Osteoblast (primary cell): ENCODE data around the gene HS6ST1. TPM values are rescaled to one million over a fixed set of nuclear protein-coding genes. Genes with fewer than 3 reads are reported as not detected.

Experiments used
- DNase-seq: peaks from one replicate; pipeline ENCODE4 v3.0.0; 2011; ENCODE audit warnings: low spot score, mixed read lengths; ENCODE audit not compliant: insufficient read length; ENCODE audit errors: missing footprints
- H2AFZ ChIP-seq: 2 replicates; pipeline ENCODE4 v1.6.0; 2011; ENCODE audit warnings: mild to moderate bottlenecking, low read length
- H3K27ac ChIP-seq: 2 replicates; pipeline ENCODE4 v1.5.1; 2011; ENCODE audit warnings: mild to moderate bottlenecking, low read depth, low read length, moderate library complexity
- H3K27me3 ChIP-seq: 2 replicates; pipeline ENCODE4 v1.6.0; 2012; ENCODE audit warnings: mild to moderate bottlenecking, control low read depth, inconsistent platforms, low read length, moderate library complexity; ENCODE audit not compliant: insufficient read depth
- H3K36me3 ChIP-seq: 2 replicates; pipeline ENCODE4 v1.5.1; 2011; ENCODE audit warnings: mild to moderate bottlenecking, low read length, control low read depth, moderate library complexity; ENCODE audit not compliant: insufficient read depth
- H3K4me1 ChIP-seq: 2 replicates; pipeline ENCODE4 v1.5.1; 2011; ENCODE audit warnings: mild to moderate bottlenecking, low read length, control low read depth, moderate library complexity; ENCODE audit not compliant: insufficient read depth
- H3K4me2 ChIP-seq: 2 replicates; pipeline ENCODE4 v1.6.0; 2011; ENCODE audit warnings: mild to moderate bottlenecking, low read length; ENCODE audit not compliant: insufficient read depth
- H3K4me3 ChIP-seq: fragments of 200-600 bp; sonication (generic); 3 replicates; pipeline ENCODE4 v1.5.1; 2012; ENCODE audit warnings: mild to moderate bottlenecking, low read length, inconsistent platforms; ENCODE audit not compliant: insufficient read depth
- H3K79me2 ChIP-seq: 2 replicates; pipeline ENCODE4 v1.6.0; 2012; ENCODE audit warnings: mild to moderate bottlenecking, low read length, control low read depth, inconsistent platforms; ENCODE audit not compliant: insufficient read depth
- H3K9me3 ChIP-seq: 2 replicates; pipeline ENCODE4 v1.5.1; 2011; ENCODE audit warnings: low read depth, low read length, control low read depth
- H4K20me1 ChIP-seq: 2 replicates; pipeline ENCODE4 v1.6.0; 2012; ENCODE audit warnings: mild to moderate bottlenecking, low read length, control low read depth; ENCODE audit not compliant: insufficient read depth
- CTCF ChIP-seq: IDR thresholded peaks from 2 replicates; pipeline ENCODE4 v1.5.1; 2011; ENCODE audit warnings: mild to moderate bottlenecking, low read depth, low read length, moderate library complexity; ENCODE audit errors: extremely low read depth
- total RNA-seq: library from RNA; depleted of rRNA; stranded (reverse); fragments of >200 nt; gene quantifications from 2 replicates; pipeline ENCODE4 v1.2.3, GENCODE V29; 2012

HS6ST1 gene
- total RNA-seq, 1 donor, result 18.8 TPM

- H3K27ac ChIP-seq, result no peak overlapping the region
- no peak for TF ChIP-seq CTCF
- H3K4me3 ChIP-seq, result no peak overlapping the region
- H2AFZ ChIP-seq, result no peak overlapping the region
- H3K4me2 ChIP-seq, result no peak overlapping the region
- peaks cover 13% of the 10 kb centered on the region for H3K4me1 ChIP-seq
- H3K27me3 ChIP-seq, result no peaks in the 10 kb centered on the region
- H3K9me3 ChIP-seq, result no peaks in the 10 kb centered on the region
- peaks cover 64% of the 10 kb centered on the region for H4K20me1 ChIP-seq
- peak; percentile 83 for DNase-seq
- H3K79me2 ChIP-seq, result peaks cover 24% of the 10 kb centered on the region
- peaks cover 6% of the 10 kb centered on the region for H3K36me3 ChIP-seq
Observed at GRCh38 chr2:128314348-128315121, 4.1 kb downstream of the HS6ST1 start.

- peaks cover 64% of the 10 kb centered on the region for H4K20me1 ChIP-seq
- DNase-seq, result peak; percentile 79
Observed at GRCh38 chr2:128313931-128314347, 4.7 kb downstream of the HS6ST1 start.

GRCh38 chr2:128313091-128313836, 5.4 kb downstream of the HS6ST1 start:
- no peak overlapping the region for H3K4me3 ChIP-seq
- no peaks in the 10 kb centered on the region for H3K27me3 ChIP-seq
- H3K27ac ChIP-seq, result peak overlapping the region; percentile 42
- no peak overlapping the region for H2AFZ ChIP-seq
- H4K20me1 ChIP-seq, result peaks cover 69% of the 10 kb centered on the region
- H3K36me3 ChIP-seq, result peaks cover 6% of the 10 kb centered on the region
- peaks cover 29% of the 10 kb centered on the region for H3K79me2 ChIP-seq
- H3K4me1 ChIP-seq, result peaks cover 13% of the 10 kb centered on the region
- peak overlapping the region; percentile 28 for H3K4me2 ChIP-seq
- TF ChIP-seq CTCF, result peak; percentile 22
- DNase-seq, result peak; percentile 94
- H3K9me3 ChIP-seq, result no peaks in the 10 kb centered on the region

More at GRCh38 chr2:128313931-128314347, 4.7 kb downstream of the HS6ST1 start:
- no peak overlapping the region for H3K4me3 ChIP-seq
- peaks cover 13% of the 10 kb centered on the region for H3K4me1 ChIP-seq
- no peak overlapping the region for H3K27ac ChIP-seq
- peaks cover 6% of the 10 kb centered on the region for H3K36me3 ChIP-seq
- no peaks in the 10 kb centered on the region for H3K9me3 ChIP-seq
- H2AFZ ChIP-seq, result no peak overlapping the region
- TF ChIP-seq CTCF, result no peak
- peaks cover 24% of the 10 kb centered on the region for H3K79me2 ChIP-seq
- peak overlapping the region; percentile 28 for H3K4me2 ChIP-seq
- H3K27me3 ChIP-seq, result no peaks in the 10 kb centered on the region

- H3K79me2 ChIP-seq, result peaks cover 33% of the 10 kb centered on the region
- H3K4me2 ChIP-seq, result no peak overlapping the region
- peak; percentile 73 for DNase-seq
- no peaks in the 10 kb centered on the region for H3K27me3 ChIP-seq
- H3K4me3 ChIP-seq, result no peak overlapping the region
- peaks cover 68% of the 10 kb centered on the region for H4K20me1 ChIP-seq
- H3K36me3 ChIP-seq, result peaks cover 6% of the 10 kb centered on the region
- no peaks in the 10 kb centered on the region for H3K9me3 ChIP-seq
- no peak for TF ChIP-seq CTCF
- H2AFZ ChIP-seq, result no peak overlapping the region
- H3K4me1 ChIP-seq, result peaks cover 13% of the 10 kb centered on the region
- H3K27ac ChIP-seq, result no peak overlapping the region
Observed at GRCh38 chr2:128312411-128312810, 6.3 kb downstream of the HS6ST1 start.
